PC-9 (cell line): ENCODE data around the gene ADARB2. TPM values are rescaled to one million over a fixed set of nuclear protein-coding genes. Genes with fewer than 3 reads are reported as not detected.

Source experiments
- BruUV-seq: library from RNA; stranded (reverse); fragments of 400-500 nt; replicated peaks from 2 replicates; lab custom pipeline; 2021; lab: Mats Ljungman, UMichigan
- CTCF ChIA-PET: fragments of 300-600 bp; sonication (Branson Sonifier 250); formaldehyde crosslinking; loops from one replicate; lab custom pipeline; 2022; ENCODE audit warnings: antibody characterized with exemption; lab: Charles Lee
- POLR2A ChIA-PET: fragments of 300-600 bp; sonication (Branson Sonifier 250); formaldehyde crosslinking; loops from one replicate; lab custom pipeline; 2022; ENCODE audit warnings: antibody characterized with exemption; ENCODE audit not compliant: unreplicated experiment; lab: Charles Lee
- DNase-seq, 2 experiments: peaks; one replicate each; pipeline versions ENCODE4 v3.0.0 to v3.0.0-alpha.2; 2015 to 2022; ENCODE audit warnings: mixed read lengths in 1 of 2
- H2AFZ ChIP-seq: fragments of 200-600 bp; sonication (generic); 2 replicates; pipeline ENCODE4 v1.8.1; 2017; ENCODE audit warnings: antibody characterized with exemption
- H3F3A ChIP-seq: fragments of 200-600 bp; sonication (generic); 2 replicates; pipeline ENCODE4 v1.8.1; 2017; ENCODE audit warnings: antibody characterized with exemption, mild to moderate bottlenecking, low read depth; ENCODE audit not compliant: insufficient read depth
- H3K27ac ChIP-seq: fragments of 200-600 bp; sonication (generic); 2 replicates; pipeline ENCODE4 v1.6.1; 2016; ENCODE audit warnings: mixed run types
- H3K27me3 ChIP-seq: fragments of 200-600 bp; sonication (generic); 2 replicates; pipeline ENCODE4 v1.6.1; 2016; ENCODE audit warnings: low read depth, mixed run types; ENCODE audit not compliant: insufficient read depth
- H3K36me3 ChIP-seq: fragments of 200-600 bp; sonication (generic); 2 replicates; pipeline ENCODE4 v1.6.1; 2016; ENCODE audit warnings: low read depth, mixed run types
- H3K4me1 ChIP-seq: fragments of 200-600 bp; sonication (generic); replicated peaks from 2 replicates; pipeline ENCODE4 v1.6.1; 2016; ENCODE audit warnings: mixed run types; ENCODE audit not compliant: insufficient read depth
- H3K4me2 ChIP-seq: fragments of 200-600 bp; sonication (generic); 2 replicates; pipeline ENCODE4 v1.6.1; 2017; ENCODE audit warnings: mixed run types
- H3K4me3 ChIP-seq: fragments of 200-600 bp; sonication (generic); 2 replicates; pipeline ENCODE4 v1.6.1; 2016; ENCODE audit warnings: mixed run types
- H3K79me2 ChIP-seq: fragments of 200-600 bp; sonication (generic); 2 replicates; pipeline ENCODE4 v1.6.1; 2017; ENCODE audit warnings: low read depth, mixed run types
- H3K9me2 ChIP-seq: fragments of 200-600 bp; sonication (generic); 2 replicates; pipeline ENCODE4 v1.8.1; 2017; ENCODE audit warnings: mild to moderate bottlenecking; ENCODE audit not compliant: insufficient read depth
- H3K9me3 ChIP-seq: fragments of 200-600 bp; sonication (generic); 2 replicates; pipeline ENCODE4 v1.8.1; 2016; ENCODE audit warnings: low read depth; ENCODE audit not compliant: insufficient read depth
- H4K20me1 ChIP-seq: fragments of 200-600 bp; sonication (generic); 2 replicates; pipeline ENCODE4 v1.8.1; 2017; ENCODE audit not compliant: insufficient read depth
- EZH2 ChIP-seq: fragments of 200-600 bp; sonication (generic); IDR thresholded peaks from 2 replicates; pipeline ENCODE4 v1.8.0; 2017; ENCODE audit warnings: antibody characterized with exemption, low read depth
- intact Hi-C: fragments of 100-400 bp; cut with micrococcal nuclease; formaldehyde crosslinking; loops from one replicate; pipeline ENCODE4 v1.10.0; 2022; ENCODE audit not compliant: unreplicated experiment
- total RNA-seq: library from RNA; stranded (reverse); gene quantifications from 2 replicates; pipeline ENCODE4 v1.2.3, GENCODE V29; 2021
- TF ChIP-seq, protein P1 (sequence below): fragments of 200-600 bp; sonication (generic); conservative IDR thresholded peaks from 2 replicates; pipeline ENCODE4 v1.6.1; 2017; ENCODE audit warnings: mixed run types, antibody characterized with exemption, mild to moderate bottlenecking, moderate library complexity

The ADARB2 gene
- total RNA-seq, 1 experiment from 2014 or later: not detected

- H3K27ac ChIP-seq: no peak overlapping the region
- intact Hi-C loops: no loop called here
- DNase-seq: no peak
- H3K9me2 ChIP-seq: no peaks in the 10 kb centered on the region
- no peak overlapping the region for H2AFZ ChIP-seq
- CTCF ChIA-PET: no interaction called here
- no TSS peak for BruUV-seq
- H3K4me3 ChIP-seq: no peak overlapping the region
- POLR2A ChIA-PET: no interaction called here
- TF ChIP-seq EZH2: no peak
- TF ChIP-seq, protein P1, sequence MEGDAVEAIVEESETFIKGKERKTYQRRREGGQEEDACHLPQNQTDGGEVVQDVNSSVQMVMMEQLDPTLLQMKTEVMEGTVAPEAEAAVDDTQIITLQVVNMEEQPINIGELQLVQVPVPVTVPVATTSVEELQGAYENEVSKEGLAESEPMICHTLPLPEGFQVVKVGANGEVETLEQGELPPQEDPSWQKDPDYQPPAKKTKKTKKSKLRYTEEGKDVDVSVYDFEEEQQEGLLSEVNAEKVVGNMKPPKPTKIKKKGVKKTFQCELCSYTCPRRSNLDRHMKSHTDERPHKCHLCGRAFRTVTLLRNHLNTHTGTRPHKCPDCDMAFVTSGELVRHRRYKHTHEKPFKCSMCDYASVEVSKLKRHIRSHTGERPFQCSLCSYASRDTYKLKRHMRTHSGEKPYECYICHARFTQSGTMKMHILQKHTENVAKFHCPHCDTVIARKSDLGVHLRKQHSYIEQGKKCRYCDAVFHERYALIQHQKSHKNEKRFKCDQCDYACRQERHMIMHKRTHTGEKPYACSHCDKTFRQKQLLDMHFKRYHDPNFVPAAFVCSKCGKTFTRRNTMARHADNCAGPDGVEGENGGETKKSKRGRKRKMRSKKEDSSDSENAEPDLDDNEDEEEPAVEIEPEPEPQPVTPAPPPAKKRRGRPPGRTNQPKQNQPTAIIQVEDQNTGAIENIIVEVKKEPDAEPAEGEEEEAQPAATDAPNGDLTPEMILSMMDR: no peak
- H3K27me3 ChIP-seq: peaks cover 48% of the 10 kb centered on the region
- H3K4me2 ChIP-seq: no peak overlapping the region
- H3K4me1 ChIP-seq: no peaks in the 10 kb centered on the region
- H3K79me2 ChIP-seq: no peaks in the 10 kb centered on the region
- no peaks in the 10 kb centered on the region for H4K20me1 ChIP-seq
- H3K9me3 ChIP-seq: no peaks in the 10 kb centered on the region
- H3F3A ChIP-seq: no peaks in the 10 kb centered on the region
- H3K36me3 ChIP-seq: no peaks in the 10 kb centered on the region
Measured at GRCh38 chr10:1732564-1732996, 4.7 kb downstream of the ADARB2 start.

DNA sequence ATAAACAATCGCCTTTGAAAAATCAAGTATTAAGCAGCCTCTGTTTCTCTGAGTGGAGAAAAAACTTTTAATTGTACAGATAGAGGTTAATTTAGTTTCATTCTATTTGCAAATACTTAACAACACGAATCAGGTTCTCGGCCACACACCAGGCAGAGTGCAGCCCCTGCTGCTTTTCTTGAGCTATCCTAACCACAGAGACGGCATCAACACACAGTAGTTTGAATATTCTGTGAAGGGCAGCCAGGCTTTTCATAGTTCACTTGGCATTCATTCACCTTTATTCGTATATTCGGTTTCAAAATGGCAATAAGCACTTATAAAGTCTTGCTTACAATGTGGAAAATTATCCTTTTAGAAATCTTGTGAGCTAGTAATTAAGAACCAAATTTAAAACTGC, 5.7 kb downstream of the ADARB2 start:
- CTCF ChIA-PET: no interaction called here
- H3F3A ChIP-seq: no peaks in the 10 kb centered on the region
- peaks cover 54% of the 10 kb centered on the region for H3K27me3 ChIP-seq
- no peaks in the 10 kb centered on the region for H3K9me3 ChIP-seq
- H3K4me2 ChIP-seq: no peak overlapping the region
- no peak overlapping the region for H3K27ac ChIP-seq
- POLR2A ChIA-PET: no interaction called here
- H3K79me2 ChIP-seq: no peaks in the 10 kb centered on the region
- intact Hi-C loops: no loop called here
- H3K4me1 ChIP-seq: no peaks in the 10 kb centered on the region
- H4K20me1 ChIP-seq: no peaks in the 10 kb centered on the region
- no peaks in the 10 kb centered on the region for H3K9me2 ChIP-seq
- TF ChIP-seq, protein P1: no peak
- no peak for TF ChIP-seq EZH2
- no peaks in the 10 kb centered on the region for H3K36me3 ChIP-seq
- DNase-seq: no peak
- no peak overlapping the region for H2AFZ ChIP-seq
- no peak overlapping the region for H3K4me3 ChIP-seq
- BruUV-seq: no TSS peak

- no peaks in the 10 kb centered on the region for H3K4me1 ChIP-seq
- intact Hi-C loops: no loop called here
- H3K27me3 ChIP-seq: peaks cover 50% of the 10 kb centered on the region
- no TSS peak for BruUV-seq
- no peaks in the 10 kb centered on the region for H3K36me3 ChIP-seq
- DNase-seq: no peak
- H3K27ac ChIP-seq: no peak overlapping the region
- TF ChIP-seq, protein P1: no peak
- no peak for TF ChIP-seq EZH2
- no peak overlapping the region for H3K4me3 ChIP-seq
- H3K9me2 ChIP-seq: no peaks in the 10 kb centered on the region
- H3K9me3 ChIP-seq: no peaks in the 10 kb centered on the region
- no peaks in the 10 kb centered on the region for H4K20me1 ChIP-seq
- no peaks in the 10 kb centered on the region for H3K79me2 ChIP-seq
- H3K4me2 ChIP-seq: no peak overlapping the region
- no peaks in the 10 kb centered on the region for H3F3A ChIP-seq
- no peak overlapping the region for H2AFZ ChIP-seq
- ChIA-PET POLR2A (no interaction called here), CTCF (no interaction called here)
Measured at GRCh38 chr10:1729751-1730150, 7.6 kb downstream of the ADARB2 start.
